Fibroblast of peridontal ligament (primary cell): ENCODE data around the gene PTPN23.
"Not testable (repeated sequence)": the region's sequence is repeated elsewhere in the genome, so short reads cannot be mapped to it uniquely, and the experiment has no call there.

Experiments
- DNase-seq: peaks from one replicate; pipeline ENCODE4 v3.0.0-alpha.2; 2010; ENCODE audit errors: extremely low read depth

PTPN23 gene

DNA sequence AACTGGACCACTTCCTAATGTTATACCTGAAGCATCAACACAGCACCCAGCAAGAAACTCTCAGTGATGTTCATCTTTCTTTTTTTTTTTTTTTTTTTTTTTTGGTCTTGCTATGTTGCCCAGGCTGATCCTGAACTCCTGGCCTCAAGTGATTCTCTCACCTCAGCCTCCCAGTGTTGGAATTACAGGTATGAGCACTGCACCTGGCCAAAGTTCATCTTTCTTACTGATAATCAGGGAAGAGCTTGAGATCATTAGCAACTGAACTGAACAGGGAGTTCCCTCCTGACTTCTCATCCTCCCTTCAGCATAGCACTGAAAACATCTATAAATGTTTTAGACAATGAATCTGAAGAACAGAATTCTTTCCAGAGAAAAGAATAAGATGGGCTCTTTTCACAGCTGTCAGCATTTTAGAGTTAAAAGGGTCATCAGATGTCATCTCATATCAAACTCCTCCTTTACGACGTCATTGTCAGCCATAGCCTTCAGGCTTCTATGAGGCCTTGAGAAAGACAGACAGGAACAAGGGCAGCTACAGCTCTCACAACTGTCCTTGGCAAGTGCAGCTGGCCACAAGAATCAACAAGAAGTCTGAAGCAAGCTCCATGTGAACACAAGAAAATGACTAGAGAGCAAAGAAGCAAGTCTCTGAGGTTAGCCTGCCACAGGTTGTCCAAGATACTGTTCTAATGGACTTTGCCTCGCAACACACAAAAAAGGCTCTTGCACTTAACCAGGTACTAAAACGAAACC lies 61.2 kb downstream of the PTPN23 start:
- DNase-seq: peak; percentile 32

DNA sequence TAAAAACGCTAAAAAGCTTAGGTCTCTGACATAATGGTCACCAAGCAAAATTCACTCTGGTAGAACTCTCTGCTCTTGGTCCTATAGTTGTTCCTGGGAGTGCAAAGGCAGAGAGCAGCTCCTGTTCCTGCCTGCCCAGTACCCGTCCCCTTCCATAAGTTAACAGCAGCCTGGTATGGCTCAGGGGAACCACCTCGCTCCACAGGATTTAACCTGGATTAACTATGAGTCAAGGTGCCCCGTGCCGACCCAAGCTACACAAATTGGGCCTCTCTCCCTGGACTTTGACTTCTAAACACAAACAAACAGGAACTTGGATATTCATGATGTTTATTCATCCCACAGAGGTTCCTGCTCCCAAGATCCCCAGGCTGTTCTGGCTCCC lies 62.8 kb downstream of the PTPN23 start:
- DNase-seq: no peak

- DNase-seq: peak; percentile 21
These were observed 63.3 kb downstream of the PTPN23 start for GRCh38 chr3:47444103-47444502.

GRCh38 chr3:47452453-47453215 lies 71.8 kb downstream of the PTPN23 start:
- no peak for DNase-seq

DNA sequence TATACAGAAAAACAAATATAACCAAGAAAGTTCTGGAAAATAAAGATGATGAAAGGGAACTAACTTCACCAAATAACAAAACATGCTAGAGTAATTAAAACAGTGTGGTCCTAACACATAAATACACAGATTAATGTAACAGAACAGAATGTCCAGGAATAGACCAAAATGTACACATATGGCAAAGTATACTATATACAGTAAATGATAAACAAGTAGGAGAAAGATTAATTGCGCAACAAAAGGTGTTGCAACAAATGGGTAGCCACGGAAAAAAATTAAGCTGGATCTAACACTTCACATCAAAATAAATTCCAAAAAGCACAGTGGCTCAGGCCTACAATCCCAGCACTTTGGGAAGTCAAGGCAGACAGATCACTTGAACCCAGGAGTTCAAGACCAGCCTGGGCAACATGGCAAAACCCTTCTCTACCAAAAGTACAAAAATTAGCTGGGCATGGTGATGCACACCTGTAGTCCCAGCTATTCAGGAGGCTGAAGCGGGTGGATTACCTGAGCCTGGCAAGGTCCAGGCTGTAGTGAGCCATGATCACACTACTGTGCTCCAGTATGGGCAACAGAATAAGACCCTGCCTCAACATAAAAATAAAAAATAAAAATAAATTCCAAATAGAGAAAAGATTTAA lies 75.1 kb downstream of the PTPN23 start:
- DNase-seq: peak; percentile 31

DNA sequence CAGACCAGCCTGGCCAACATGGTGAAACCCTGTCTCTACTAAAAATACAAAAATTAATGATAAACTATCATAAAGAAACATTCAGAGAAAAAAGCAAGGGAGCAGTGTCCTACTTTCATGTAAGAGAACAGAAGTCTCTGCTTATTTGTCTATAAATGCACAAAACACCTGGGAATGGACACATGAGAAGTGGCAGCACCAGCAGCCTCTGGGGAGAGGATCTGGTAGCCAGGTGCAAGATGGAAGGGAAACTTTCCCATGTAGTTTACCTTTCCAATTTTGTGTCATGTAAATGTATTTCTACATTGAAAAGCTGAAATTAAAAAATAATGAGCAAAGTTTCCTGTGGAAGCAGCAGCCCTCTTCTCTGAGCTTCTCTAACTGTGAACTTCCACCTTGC lies 76.2 kb downstream of the PTPN23 start:
- DNase-seq: no peak

DNA sequence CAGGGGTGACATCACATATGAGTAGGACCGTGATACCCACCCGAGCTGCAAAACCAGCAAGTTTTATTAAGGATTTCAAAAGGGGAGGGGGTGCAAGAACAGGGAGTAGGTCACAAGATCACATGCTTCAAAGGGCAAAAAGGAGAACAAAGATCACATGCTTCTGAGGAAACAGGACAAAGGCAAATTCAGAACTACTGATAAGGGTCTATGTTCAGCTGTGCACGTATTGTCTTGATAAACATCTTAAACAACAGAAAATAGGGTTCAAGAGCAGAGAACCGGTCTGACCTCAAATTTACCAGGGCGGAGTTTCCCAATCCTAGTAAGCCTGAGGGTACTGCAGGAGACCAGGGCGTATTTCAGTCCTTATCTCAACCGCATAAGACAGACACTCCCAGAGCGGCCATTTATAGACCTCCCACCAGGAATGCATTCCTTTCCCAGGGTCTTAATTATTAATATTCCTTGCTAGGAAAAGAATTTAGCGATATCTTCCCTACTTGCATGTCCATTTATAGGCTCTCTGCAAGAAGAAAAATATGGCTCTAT lies 78.8 kb downstream of the PTPN23 start:
- DNase-seq: not testable (repeated sequence)
